Stimulated activated CD8-positive, alpha-beta memory T cell treated with anti-CD3 and anti-CD28 coated beads, Interleukin-7, amount 100 ng/mL, for 24 hours (primary cell): ENCODE results near the gene MZF1.

Experiments
- DNase-seq: peaks from one replicate; pipeline ENCODE4 v3.0.0-alpha.2; 2020; ENCODE audit warnings: low read depth

Gene MZF1

GRCh38 chr19:58569943-58570670 is 3.0 kb downstream of the MZF1 start:
- no peak for DNase-seq

- DNase-seq, result no peak
These were observed 3.8 kb downstream of the MZF1 start for GRCh38 chr19:58569191-58569942.

GRCh38 chr19:58568453-58569130 is 4.5 kb downstream of the MZF1 start:
- DNase-seq, result no peak

GRCh38 chr19:58566989-58567388 is 6.1 kb downstream of the MZF1 start:
- no peak for DNase-seq

- DNase-seq, result no peak
These were observed 9.3 kb downstream of the MZF1 start for GRCh38 chr19:58563823-58564222.

GRCh38 chr19:58563034-58563573 is 10.0 kb downstream of the MZF1 start:
- DNase-seq, result no peak

GRCh38 chr19:58562122-58563033 is 10.8 kb downstream of the MZF1 start:
- DNase-seq, result no peak

GRCh38 chr19:58561373-58562121 is 11.6 kb downstream of the MZF1 start:
- no peak for DNase-seq

- no peak for DNase-seq
These were observed 12.2 kb downstream of the MZF1 start for GRCh38 chr19:58560921-58561320.

GRCh38 chr19:58560007-58560887 is 12.9 kb downstream of the MZF1 start:
- DNase-seq, result no peak

- DNase-seq, result peak; percentile 72
These were observed 13.7 kb downstream of the MZF1 start for GRCh38 chr19:58559275-58560006.

GRCh38 chr19:58558623-58559274 is 14.4 kb downstream of the MZF1 start:
- peak; percentile 99 for DNase-seq

GRCh38 chr19:58558066-58558622 is 15.0 kb downstream of the MZF1 start, which contains the start of gene UBE2M:
Gene UBE2M, minus strand, starts transcription at chr19:58558611. Its CDS starts 230 bp downstream, at chr19:58558381.
- DNase-seq, result no peak

- no peak for DNase-seq
These were observed 15.7 kb downstream of the MZF1 start for GRCh38 chr19:58557221-58558065.

GRCh38 chr19:58556622-58557220 is 16.4 kb downstream of the MZF1 start:
- DNase-seq, result no peak

GRCh38 chr19:58555920-58556621 is 17.1 kb downstream of the MZF1 start:
- DNase-seq, result no peak
